ENCODE measurements around the gene PPP1R27.

PPP1R27 gene

DNA sequence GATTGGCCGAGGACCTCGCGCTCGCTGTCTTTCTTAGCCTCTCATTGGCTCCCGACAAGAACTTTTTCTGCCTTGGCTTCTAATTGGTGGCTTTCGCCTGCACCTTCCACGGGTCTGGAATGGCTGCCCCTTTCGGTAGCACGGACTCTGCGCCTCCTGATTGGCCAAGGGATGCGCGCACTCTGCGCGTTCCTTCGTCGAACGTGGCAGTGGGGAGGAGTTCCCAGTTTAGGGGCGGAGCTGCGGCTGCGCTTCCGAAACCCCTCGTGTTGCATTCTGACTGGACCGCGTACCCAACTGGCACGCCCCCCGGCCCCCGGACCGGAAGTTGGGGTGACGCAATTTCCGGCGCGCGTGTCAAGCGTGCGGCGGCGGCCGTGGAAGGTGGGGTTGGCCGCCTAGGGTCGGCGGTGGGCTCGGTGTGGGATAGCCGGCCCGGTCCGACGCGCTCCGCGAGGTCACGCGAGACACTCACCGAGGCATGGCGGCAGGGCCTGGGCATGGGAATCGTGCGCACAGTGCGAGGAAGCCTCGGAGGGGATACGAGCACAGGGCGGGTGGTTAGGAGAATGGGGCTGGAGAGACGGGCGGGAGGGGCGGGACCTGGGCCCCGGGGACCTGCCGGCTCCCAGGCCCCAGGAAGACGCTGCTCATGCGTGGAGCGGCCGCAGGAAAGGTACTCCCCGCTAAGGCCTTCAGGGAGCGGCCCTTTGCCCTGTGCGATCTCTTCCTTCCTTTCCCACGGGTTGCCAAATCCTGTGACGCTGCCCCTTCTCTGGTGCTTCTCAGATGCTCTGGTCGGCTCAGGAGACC lies 26.1 kb upstream of the PPP1R27 start:
- DNase-seq (ENCODE audit: low read depth in 2 of 2): peak; percentile 98 to 99

DNA sequence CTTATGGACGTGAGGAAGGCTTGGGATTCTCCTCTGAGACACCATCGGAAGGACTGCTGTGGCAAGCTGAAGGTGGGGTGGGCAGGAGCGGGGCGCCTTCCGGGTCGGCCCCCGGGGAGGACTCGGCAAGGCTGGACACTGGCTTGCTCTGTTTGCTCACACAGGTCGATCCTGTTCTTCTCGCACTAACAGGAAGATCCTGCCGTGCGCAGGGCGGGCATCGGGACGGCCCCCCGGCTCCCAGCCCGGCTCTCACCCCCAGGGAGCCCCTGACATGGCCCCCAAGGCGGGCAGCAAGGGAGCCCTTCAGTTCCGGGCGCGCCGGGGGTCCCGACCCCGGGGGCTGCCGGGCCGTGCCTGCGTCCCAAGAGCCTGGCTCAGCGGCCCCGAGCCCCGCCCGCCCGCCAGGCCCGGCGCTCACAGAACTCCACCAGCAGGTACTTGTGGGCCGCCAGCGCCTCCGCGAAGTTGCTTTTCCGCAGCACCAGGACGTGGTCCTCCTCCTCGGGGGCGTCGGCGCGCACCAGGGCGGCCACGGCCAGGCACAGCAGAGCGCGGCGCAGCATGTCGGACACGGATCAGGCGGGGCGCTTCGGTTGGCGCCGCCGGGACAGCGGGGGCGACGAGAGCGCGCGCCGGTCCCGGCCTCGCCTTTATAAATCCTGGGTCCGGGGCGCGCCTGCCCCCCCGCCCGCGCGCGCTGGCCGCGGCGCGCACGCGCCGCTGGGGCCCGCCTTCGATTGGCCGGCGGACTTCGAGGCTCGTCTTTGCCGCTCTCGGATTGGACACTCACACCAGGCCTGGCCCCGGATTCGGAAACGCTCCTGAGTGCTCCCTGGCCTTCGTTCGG lies 25.3 kb upstream of the PPP1R27 start, which contains the start of gene P4HB:
P4HB (minus strand) TSS at position 630 of the 850 bp plus-strand sequence; CDS start at position 566, 64 bp downstream.
- DNase-seq (ENCODE audit: low read depth in 2 of 2): peak in 1 of 2 donors; percentile 84

DNA sequence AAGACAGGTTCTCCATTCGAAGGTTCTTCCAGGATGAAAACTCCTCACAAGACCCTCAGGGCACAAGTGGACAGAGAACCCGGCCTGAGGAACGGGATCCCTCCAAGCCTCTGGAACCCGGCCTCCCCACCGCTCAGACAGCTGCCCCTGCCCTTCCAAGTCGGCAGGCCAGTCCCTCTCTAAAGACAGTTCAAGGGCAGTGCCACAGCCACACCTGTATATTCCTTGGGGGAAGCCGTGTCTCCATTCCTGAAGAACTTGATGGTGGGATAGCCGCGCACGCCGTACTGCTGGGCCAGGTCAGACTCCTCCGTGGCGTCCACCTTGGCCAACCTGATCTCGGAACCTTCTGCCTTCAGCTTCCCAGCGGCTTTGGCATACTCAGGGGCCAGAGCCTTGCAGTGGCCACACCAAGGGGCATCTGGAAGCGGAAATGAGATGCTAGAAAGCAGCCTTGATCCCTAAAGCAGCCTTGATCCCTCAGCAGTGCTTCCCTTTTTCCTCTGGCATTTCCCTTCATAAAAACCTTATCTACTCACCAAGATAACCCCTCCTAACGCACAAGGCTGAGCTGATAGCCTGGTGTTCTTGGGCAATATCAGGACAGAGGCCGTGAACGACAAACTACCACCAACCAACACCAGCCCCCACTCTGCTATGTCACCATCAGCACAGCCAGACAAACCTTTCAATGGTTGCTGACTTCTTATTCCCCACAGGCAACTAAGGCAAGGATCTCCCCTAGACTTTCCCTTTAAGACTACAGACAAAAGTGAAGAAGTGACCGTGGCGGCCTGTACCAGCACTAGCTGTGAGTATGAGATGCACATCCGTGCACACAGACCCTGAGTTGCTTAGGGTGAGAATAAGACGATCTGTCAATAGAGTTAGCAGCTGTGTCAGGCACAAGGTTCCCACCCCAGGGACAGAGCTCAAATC lies 24.4 kb upstream of the PPP1R27 start:
- DNase-seq (ENCODE audit: low read depth in 2 of 2): no peak

DNA sequence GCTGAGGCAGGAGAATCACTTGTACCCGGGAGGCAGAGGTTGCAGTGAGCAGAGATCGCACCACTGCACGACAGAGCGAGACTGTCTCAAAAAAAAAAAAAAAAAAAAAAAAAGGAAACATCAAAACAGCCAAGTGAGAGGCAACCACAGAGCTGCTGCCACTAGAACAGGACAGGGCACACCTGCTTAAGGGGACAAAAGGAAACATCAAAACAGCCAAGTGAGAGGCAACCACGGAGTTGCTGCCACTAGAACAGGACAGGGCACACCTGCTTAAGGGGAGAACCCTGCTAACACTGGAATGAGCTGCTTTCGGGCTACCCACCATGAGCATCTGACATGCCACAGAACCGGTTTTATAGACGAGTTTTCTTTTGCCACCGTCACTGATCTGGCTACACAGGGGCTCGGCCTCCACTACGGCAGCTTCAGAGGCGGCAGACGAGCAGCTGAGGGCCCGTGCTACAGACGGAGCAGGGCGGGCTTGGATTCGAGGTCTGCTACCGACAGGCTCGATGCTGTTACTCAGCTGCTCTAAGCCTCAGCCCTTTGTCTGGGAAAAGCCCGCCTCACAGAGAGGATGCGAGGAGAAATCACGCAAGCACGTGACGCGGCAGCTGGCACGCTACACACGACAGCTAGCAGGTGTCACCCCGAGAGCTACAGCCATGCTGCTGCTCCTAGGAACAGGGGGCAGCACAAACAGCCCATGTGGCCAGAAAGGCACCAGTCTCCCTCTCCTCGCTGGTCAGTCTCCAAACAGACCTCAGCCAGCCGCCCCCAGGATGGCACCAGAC lies 23.5 kb upstream of the PPP1R27 start:
- DNase-seq (ENCODE audit: low read depth in 2 of 2): no peak

DNA sequence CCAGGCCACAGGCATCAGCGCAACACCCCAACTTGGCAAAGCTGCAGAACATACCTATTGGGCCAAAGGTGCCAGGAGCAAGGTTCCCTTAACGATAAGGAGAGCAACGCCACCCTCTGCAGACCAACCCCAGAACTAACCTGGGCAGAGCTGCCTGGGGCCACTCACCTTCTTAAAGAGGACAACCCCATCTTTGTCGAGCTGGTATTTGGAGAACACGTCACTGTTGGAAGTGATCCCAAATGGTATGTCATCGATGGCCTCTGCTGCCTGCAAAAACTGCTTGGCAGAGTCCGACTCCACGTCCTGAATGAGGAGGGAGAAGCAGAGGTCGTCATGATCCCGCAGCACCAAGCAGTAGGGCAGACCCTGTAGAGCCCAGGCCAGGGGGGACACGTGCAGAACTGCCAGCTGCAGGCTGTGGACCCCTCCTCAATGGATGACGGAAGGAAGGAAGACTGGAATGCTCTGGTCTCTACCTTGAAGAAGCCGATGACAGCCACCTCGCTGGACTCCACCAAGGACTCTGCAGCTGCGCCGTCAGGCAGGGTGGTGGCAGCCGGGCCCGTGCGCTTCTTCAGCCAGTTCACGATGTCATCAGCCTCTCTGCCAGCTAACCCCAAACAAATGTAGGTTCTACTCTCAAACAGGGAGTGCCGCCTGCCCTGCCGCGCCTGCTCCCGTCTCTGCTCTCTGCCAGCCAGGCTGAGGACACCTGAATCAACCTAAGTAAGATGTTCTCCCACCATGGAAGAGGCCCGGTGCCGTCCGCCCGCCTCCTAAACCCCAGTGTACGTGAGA lies 20.3 kb upstream of the PPP1R27 start:
- DNase-seq (ENCODE audit: low read depth in 2 of 2): no peak

DNA sequence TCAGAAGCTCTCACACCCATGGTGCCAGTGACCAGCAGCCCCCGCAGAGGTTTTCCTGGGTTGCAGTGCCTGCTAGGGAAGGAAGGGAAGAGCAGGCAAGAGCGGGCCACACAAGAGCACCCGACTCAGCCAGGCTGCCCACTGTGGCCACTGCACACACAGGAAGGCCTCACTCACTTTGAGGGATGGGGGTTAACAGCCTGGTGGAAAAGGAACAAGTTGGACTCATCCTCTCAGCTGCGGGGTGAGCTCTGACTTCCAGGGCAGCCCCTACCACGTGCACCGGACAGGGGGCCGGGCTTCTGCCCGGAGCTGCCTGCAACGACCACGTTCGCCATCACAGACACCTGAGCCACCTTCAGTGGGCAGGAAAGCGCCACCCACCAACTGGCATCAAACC lies 17.4 kb upstream of the PPP1R27 start:
- no peak for DNase-seq (ENCODE audit: low read depth in 2 of 2)

DNA sequence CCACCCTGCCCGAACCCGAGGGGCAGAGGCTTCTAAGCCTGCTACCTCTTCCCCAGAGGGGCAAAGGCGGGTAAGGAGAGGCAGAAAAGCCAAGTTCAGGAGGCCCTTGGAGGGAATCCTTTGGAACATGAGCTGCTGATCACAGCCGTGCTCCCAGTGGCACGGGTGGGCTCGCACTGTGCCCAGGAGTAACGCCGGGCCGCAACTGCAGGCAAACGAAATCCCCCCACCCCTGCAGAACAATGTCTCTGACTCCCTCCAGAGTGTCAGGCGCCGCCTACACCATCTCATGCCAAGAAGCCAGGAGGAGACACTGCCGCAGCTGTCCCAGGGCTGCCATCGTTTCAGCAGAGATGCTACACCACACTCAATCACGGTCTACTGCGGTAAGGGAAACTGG lies 16.6 kb upstream of the PPP1R27 start:
- DNase-seq (ENCODE audit: low read depth in 2 of 2): no peak

DNA sequence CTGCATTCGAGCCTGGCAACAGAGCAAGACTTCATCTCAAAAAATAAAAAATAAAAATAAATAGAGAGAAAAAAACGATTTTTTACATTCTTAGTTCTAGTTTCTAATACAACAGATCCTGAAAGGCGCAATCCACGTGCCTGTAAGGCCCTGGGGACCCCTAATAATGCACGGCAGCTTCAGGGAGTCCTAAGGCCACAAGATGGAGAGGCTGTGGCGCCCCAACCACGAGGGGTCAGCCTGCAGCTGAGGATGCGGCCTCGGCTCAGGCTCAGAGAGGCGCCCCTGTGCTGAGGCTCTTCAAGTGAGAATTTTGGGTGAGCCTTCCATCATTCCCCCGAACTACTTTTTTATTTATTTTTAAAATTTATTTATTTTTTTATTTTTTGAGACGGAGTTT lies 14.6 kb upstream of the PPP1R27 start:
- no peak for DNase-seq (ENCODE audit: low read depth in 2 of 2)

DNA sequence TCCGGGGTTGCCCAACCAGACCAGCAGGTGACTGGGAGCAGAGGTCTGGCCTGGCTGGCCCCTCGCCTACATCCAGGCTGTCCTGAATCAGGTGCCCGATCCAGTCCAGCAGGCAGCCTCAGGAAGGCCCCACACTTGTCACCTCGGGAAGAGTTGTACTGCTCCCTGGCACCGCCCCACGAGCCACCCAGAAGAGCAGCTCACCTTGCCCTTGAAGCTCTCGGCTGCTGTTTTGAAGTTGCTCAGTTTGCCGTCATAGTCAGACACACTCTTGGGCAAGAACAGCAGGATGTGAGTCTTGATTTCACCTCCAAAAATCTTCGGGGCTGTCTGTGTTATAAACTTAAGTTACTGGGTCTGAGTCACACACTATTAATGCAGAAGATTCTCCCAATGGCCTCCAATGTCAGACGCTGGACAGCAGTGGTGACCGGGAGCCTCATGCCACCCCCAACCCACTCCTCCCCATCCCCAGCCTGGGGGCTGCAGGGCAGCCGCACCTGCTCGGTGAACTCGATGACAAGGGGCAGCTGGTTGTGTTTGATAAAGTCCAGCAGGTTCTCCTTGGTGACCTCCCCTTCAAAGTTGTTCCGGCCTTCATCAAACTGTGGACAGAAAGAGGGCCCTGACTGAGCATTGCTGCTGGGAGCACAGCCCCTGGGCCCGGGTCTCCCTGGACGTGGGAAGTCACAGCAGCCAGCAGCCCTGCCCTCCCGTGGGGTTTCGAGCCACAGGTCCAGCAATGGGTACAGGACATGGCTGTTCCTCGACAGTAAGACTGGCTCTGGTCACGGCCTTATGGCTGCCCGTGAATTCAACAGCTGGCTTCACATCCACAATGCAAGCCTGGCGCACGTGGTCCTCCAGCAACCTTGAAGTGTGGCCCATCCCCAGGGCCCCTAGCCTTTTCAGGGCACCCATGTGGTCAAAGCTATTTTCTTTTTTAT lies 12.2 kb upstream of the PPP1R27 start:
- no peak for DNase-seq (ENCODE audit: low read depth in 2 of 2)

DNA sequence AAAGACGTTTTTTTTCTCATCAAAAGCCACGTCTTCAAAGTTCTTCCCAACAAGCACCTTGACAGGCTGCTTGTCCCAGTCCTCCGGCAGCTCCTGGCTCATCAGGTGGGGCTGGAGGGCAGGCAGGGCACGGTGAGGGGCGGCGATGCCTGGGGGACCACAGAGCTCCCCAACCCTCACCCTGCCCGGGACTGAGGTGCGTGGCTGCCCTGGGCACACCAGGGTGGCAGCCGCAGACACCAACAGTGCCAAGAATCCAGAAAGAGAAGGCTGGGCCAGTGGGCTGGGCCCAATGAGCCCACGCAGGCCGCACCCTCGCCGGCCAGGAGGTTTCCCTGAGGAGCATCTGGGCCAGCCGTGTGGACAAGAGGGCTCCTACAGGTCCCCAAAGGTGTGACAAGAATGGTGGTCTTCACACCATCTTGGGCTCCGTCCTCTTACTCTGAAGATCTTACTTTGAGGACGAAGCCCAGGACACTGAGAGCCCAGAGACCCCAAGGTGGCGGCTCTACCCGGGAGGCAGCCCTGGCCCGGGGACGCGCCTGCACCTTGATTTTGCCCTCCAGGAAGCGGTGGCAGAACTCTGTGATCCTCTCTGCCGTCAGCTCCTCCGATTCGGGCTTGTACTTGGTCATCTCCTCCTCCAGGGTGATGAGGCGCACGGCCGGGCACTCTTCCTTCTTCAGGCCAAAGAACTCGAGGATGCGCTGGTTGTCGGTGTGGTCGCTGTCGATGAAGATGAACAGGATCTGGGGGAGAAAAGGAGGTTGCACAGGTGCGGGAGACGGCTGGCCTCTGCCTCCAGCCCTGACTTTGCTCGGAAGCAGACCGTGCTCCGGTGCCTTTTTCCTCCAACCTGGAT lies 11.3 kb upstream of the PPP1R27 start:
- DNase-seq (ENCODE audit: low read depth in 2 of 2): no peak

DNA sequence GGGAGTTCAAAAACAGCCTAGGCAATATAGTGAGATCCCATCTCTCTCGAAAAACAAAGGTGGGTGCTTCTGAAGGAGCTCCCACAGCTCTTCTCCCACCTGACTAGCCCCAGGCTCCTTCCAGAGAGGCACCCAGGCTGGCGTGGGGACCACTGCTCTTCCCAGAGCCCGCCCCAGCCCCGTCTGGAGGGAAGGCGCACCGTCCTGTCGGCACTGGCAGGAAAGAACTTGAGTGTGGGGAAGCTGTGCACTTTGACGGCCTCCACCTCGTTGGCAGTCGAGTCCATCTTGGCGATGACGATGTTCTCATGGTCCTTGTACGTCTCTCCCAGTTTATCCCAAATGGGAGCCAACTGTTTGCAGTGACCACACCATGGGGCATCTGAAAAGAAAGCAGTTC lies 10.5 kb upstream of the PPP1R27 start:
- DNase-seq (ENCODE audit: low read depth in 2 of 2): no peak

DNA sequence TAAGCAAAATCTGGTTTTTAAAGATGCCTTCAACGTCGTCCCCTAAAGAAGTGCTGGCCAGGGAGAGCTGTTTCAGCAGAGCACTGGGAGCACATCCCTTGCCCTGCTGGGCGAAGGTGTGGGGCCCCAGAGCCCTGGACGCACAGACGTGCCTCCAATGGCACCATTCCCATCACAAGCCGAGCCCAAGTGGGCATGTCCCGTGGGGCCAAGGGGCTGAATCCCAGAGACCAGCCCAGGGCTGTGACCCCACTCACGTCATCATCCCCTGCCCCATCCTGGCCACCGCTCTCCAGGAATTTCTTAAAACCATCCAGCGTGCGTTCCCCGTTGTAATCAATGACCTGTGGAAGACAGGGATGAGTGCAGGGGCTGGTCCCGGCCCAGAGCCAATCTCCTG lies 10.0 kb upstream of the PPP1R27 start:
- DNase-seq (ENCODE audit: low read depth in 2 of 2): no peak

DNA sequence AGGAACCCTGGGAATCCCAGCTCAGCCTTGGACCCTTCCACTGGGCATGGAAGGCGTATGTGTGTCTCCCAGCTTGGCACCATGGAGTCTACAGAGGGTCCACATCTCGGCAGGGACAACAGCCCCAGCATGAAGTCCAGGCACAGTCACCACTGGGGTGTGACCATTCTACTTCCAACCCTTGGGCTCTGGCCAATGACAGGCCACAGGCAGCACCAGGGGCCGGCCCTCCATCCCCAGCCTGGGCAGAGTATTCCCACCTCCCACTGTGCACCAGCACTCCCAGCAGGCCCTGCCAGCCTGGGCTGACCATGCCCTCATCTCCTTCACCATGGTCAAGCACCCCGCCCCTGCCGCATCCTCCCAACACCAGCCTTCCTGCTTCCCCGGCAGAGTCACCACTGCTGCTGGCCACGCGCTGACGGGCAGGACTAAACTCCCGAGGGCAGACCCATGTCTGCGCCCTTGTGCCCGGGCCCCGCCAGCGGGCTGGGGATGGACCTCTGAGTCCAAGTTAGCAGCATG lies 9.5 kb upstream of the PPP1R27 start:
- no peak for DNase-seq (ENCODE audit: low read depth in 2 of 2)

DNA sequence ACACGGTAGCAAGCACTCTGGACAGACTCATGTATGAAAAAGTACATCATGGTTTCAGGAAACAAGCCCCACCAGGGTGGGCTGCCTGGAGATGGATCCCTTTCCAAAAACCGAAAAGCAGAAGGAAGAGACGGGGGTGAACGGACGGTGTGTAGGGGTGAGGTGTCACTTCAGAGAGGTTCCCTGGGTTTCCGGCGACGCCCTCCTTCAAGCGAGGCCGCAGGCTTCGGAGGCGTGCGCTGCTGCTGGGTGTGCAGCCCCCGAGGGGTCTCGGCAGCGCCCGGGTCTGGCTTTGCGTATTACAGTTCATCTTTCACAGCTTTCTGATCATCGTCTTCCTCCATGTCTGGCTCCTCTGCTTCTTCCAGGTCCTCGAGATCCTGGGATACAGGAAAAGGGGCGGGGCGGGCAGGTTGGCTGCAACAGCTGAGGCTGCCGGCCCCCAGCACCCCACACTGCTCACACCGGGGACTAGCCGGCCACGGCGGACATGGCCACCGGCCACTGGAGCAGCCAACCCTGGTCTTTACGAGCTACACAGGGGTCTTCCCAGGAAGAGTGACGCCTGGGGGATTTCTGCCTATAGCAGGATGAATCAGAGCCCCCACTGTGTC lies 9.0 kb upstream of the PPP1R27 start:
- no peak for DNase-seq (ENCODE audit: low read depth in 2 of 2)

DNA sequence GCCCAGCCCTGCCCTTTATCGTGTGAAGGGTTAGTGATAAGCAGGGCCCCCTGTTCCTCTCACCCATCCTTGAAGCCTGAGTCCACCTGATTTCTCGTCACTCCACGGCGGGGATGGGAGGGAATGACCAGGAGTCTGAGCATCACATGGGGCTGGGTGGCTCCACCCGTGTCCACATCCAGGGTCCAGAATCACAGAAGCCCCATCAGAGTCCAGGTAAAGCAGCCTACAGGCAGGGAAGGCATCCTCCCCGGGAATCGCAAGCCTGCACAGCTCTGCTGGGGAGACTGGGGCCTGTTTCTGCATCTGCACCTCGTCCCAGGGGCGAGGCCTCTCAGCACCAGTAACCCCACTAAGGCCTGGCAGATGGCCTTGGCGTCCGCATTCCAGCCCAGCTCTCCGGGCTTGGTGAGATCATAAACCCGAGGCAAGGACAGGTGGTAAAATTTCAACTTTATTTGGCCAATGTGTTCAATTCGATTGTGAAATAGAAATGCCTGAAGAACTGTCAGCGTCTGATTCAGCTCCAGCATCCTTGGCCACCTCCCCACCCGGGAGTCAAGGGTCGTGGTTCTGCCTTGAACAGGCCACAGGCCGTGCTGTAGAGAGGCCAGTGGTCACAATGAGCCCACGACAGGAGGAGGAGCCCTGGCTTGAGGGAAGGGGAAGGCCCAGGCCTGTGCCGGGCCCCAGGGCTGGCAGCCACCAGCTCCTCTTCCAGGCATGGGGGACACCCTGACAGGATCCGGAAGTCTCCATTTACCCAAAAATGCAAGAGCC lies 8.1 kb upstream of the PPP1R27 start:
- DNase-seq (ENCODE audit: low read depth in 2 of 2): no peak

DNA sequence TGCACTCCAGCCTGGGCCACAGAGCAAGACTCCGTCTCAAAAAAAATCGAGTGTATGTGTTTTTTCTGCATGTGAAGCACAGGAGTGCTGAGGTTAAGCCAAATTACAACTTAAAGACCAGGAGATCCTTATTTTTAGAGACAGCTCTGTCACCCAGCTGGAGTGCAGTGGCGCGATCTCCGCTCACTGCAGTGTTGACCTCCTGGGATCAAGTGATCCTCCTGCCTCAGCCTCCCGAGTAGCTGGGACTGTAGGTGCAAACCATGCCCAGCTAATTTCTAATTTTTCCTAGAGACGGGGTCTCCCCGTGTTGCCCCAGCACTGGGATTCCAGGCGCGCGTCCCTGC lies 7.5 kb upstream of the PPP1R27 start:
- no peak for DNase-seq (ENCODE audit: low read depth in 2 of 2)

DNA sequence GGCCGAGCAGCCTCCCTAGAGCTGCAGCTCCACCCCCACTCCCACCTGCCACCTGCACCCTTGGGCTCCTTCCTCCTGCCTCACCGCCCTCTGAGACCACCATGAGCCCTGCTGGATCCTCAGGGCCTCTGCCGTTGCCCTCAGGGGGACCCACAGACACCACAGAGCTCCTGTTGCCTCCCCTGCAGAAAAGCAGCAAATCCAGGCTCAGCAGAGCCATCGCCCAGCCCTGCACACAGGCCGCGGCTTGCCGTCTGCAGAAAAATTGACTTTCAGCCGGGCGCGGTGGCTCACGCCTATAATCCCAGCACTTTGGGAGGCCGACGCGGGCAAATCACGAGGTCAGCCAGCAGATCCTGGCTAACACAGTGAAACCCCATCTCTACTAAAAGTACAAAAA lies 7.0 kb upstream of the PPP1R27 start:
- no peak for DNase-seq (ENCODE audit: low read depth in 2 of 2)
